Skin of body (tissue), 2 donors: ENCODE data around the gene ELMO1. TPM values are rescaled to one million over a fixed set of nuclear protein-coding genes. Genes with fewer than 3 reads are reported as not detected.

ENCODE experiments used
- DNase-seq: peaks from one replicate; lab custom pipeline; 2025; lab: John Stamatoyannopoulos, UW
- total RNA-seq: library from RNA; depleted of rRNA; stranded (reverse); fragments of >200 nt; gene quantifications from one replicate; pipeline ENCODE4 v1.2.3, GENCODE V29; 2014

Gene ELMO1
- total RNA-seq, 1 donor from 2014 or later, result 37.9 TPM

GRCh38 chr7:37105762-37106161, 342.9 kb downstream of the ELMO1 start:
- DNase-seq, result no peak

DNA sequence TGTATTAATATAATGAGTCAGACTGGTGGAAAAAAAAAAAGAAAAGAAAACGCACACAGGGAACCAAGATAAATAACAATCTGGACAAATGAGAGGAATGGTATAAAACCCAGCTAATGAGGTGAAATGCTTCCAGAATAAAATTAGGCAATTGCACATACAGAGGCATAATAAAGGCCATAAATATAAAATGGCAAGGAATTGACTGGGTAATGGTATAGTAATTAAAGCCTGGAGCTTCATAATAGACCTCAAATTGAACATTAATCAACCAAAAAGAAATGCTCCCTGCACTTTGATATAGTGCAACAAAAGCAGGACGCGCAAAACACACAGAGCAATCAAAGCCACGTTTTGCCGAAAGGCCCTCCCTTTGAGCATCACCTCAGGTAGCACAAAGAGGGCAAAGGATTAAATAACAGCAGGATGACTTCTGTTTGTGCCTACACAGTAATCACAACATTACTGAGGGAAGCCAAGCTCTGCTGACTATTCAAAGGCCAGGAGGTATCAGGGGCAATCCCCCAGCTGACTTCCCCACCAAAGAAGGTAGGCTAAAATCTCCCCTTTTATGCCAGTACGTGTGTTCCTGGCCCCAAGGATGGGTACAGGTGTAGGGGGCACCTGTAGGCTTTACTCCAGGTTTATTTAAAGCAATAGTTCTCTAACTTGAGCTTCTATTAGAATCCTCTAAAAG, 343.7 kb downstream of the ELMO1 start:
- DNase-seq, result no peak

- no peak for DNase-seq
These were observed 346.0 kb downstream of the ELMO1 start for GRCh38 chr7:37102518-37103137.

- no peak for DNase-seq
These were observed 347.8 kb downstream of the ELMO1 start for GRCh38 chr7:37100735-37101331.

DNA sequence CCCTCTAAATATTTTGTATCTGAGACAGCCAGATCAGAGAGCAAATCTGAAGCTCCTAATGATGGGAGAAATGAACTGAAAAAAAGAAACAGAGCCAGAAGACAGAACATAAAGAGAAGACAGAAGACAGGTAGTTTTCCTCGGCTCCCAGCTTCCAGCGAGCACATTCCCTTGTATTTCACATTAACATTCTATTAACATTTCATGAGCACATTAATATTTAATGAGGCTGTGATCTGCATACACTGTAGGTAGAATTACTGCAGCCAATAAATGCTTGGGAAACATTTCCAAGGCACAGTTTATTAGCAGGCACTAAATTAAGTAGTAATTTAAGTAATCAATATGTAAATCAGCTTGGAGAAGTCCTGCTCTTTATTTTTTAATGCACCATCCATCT, 349.9 kb downstream of the ELMO1 start:
- DNase-seq, result no peak

DNA sequence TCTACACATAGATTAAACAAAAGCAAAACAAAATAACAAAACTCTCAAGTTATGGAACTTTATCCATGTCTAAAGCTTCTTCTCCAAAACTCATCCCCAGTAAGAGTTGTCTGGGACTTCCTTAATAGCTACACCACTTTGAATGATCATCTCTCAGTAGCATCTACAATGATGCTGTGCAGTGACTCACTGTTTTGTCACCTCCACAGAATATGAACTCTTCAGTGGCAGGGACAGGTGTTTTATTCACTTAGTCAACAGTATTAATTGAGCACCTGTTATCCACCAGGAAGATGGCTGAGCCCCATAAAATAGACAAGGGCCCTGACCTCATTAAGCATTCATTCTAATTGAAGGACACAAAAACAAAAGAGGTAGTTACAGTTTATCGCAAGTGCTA, 350.7 kb downstream of the ELMO1 start:
- DNase-seq, result no peak

GRCh38 chr7:37097276-37097675, 351.4 kb downstream of the ELMO1 start:
- DNase-seq, result no peak

GRCh38 chr7:37096341-37096740, 352.3 kb downstream of the ELMO1 start:
- no peak for DNase-seq

GRCh38 chr7:37095122-37095521, 353.5 kb downstream of the ELMO1 start:
- DNase-seq, result no peak

DNA sequence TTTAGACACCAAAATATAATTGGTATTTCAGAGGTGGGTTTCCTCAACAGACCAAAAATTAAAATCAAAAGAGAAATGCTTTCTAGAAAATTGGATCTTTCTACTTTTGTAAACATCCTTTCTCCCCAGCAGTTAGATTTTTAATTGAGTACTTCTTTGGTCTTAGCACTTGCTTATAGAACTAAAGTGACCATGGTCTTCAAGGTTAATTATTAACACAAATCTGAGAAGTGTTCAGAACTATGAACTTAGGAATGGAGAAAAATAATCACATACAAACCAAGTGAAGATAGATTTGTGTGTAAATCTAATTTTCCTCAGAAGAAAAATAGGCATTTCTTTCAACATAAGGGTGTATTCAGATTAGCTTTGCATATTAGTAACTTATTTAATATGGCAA, 355.4 kb downstream of the ELMO1 start:
- DNase-seq, result no peak

DNA sequence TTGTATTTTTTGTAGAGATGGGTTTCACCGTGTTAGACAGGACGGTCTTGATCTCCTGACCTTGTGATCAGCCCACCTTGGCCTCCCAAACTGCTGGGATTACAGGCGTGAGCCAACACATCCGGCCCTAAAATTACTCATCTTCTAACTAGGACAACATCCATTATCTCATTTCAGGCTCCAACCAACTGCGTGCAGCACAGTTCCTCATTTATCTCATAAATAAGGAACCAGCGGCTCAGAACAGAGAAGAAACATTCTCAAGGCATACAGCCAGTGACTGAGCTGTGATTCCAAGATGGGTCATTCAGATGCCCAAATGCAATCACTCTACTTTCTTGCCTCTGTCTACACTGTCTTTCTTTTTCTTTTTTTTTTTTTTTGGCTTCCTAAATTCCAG, 356.1 kb downstream of the ELMO1 start:
- DNase-seq, result no peak

GRCh38 chr7:37089972-37090371, 358.7 kb downstream of the ELMO1 start:
- DNase-seq, result no peak

GRCh38 chr7:37085600-37085999, 363.1 kb downstream of the ELMO1 start:
- no peak for DNase-seq

- no peak for DNase-seq
These were observed 364.4 kb downstream of the ELMO1 start for GRCh38 chr7:37084303-37084702.

DNA sequence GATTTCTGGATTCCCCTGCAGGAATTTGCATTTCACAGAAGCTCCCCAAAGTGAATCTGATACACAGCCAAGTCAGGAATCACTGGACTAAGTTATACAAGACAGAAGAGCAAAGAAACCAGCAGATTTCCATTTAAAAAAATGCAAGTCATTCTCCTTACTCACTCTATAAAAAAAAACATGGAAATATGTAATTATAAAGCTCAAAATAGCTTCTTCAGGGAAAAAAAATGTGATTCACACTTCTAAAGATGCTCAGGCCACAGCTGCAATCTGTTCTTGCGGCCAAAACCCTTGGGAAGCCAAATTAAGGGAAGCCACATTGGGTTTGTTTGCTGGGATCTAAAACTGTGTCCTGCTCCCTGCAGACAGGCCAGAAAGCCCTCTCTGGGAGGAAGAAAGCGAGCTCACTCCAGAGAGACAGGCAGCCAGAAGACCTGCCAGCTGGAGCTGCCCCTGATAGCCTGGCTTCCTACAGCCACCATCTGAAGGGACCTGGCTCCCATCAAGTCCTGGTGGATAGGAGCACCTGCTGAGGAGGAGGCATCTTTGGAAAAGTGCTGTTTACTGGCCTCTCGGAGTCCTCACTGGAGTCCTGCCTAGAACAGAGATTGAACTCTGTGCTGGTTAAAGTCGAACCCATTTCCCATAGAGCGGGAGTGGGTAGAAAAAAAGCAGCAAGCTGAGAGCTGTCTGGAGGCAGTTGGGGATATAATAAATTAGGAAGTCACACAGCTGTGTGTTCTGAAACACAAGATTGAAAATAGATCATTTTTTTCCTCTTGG, 365.2 kb downstream of the ELMO1 start:
- DNase-seq, result peak; percentile 76

GRCh38 chr7:37081436-37081835, 367.2 kb downstream of the ELMO1 start:
- DNase-seq, result no peak

DNA sequence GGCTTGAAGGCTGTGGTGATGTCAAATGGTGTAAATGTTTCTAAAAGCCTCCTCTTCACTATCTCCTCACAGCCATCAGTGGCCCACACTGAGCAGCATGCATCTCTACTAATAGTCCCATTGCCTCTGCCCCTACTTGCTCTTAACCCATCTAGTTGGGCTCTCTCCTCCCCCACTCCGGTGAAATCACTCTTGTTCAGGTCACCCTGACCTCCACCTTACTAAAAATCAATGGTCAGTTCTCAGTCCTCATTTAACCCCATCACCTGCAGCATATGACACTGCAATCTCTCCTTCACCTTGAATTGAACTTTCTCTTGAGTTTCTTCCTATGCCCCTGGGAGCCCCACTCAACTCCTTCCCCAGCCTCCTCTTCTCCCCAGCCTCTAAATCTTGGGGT, 369.2 kb downstream of the ELMO1 start:
- no peak for DNase-seq

DNA sequence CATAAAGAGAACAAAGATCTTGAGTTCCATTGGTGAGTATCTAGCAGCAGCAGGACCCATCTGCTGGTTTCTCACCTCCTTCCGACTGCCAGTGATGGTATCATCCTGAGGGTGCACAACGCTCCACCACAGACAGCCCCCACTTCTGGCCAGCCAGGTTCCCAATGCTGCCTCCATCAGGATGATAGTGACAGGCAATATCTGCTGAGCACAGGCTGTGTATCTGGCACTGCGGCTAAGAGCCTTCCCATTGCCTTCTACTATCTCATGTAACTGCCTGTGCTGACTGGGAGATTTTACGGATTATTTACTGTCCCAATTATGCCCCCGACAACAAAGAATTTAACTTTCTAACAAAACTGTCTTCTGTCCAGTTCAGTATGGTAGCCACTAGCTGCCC, 372.0 kb downstream of the ELMO1 start:
- no peak for DNase-seq

GRCh38 chr7:37074370-37074769, 374.3 kb downstream of the ELMO1 start:
- DNase-seq, result no peak

- DNase-seq, result no peak
These were observed 377.5 kb downstream of the ELMO1 start for GRCh38 chr7:37071124-37071523.

- no peak for DNase-seq
These were observed 378.2 kb downstream of the ELMO1 start for GRCh38 chr7:37070471-37070870.

DNA sequence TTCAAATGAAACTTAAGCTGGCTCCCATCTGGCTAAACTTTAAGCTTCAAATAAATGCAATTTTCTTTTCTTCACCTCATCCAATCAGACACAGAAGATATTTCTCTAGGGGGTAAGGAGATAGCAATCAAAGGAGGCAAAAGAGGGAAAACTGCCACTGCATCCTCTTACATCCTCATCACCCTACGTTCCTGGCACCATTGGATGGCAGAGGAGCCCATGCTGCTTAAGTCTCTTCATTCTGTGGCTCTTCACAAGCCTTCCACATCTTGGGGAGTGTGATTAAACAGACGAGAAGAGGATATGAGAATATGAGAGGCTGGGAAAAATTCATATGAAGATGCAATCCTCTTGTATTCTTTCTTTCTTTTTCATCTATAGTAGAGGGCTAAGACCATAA, 378.6 kb downstream of the ELMO1 start:
- no peak for DNase-seq
